Measurements from ENCODE around the gene CTNNA2.

Gene CTNNA2

DNA sequence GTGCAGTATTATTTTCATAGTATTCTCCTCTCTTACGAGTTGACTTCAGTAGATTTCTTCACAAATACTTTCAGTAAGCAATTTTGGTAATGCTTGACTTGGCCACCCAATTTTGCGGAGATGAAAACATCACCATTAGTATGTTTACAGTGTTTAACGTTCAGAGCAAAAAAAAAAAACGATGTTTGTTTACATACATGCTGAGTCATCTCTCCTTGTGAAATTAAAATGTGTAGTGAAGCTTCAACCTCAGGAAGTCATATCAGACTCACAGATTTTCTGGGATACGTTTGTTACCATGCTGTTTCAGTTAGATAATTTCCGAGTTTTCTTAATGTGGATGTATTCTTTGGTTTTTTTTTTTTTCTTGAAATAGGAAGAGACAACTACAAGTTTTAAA is 100.1 kb downstream of the CTNNA2 start:
- no peak for DNase-seq (ENCODE audit: low read depth)

DNA sequence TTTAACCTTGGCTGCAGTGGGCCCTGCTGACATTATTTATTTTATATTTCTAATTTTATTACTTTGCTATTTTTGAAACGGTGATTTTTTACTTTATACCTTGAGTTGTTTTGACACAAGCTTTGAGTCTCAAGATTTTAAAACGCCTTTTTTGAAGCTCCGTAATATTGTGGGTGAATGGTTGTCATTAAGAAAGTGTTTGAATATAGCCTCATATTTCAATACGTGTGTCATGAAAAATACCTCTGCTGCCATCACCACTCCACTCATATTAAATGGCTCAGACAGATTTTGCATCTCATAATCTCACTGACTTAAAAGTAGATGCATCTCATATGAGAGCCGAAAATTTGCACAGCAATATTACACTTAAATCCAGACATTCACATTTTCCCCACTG is 106.6 kb downstream of the CTNNA2 start:
- DNase-seq (ENCODE audit: low read depth), result no peak

DNA sequence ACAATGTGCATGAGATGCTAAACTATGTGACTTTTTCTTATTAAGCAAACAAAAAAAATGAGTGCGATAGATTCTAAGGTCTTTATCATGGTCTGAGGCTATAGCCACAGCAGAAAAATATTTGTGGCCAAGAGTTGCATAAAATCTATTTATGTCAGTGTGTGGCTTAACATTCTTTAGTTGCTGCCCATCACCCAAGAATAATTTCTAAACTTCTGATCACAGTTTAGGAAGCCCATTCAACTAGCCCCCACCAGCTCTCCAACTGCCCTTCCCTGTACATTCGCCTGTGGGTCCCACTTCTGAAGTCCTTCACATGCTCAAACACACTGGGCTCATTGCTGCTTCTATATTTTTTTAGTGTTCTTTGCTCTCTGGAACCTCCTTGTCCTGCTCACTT is 107.1 kb downstream of the CTNNA2 start:
- no peak for DNase-seq (ENCODE audit: low read depth)

DNA sequence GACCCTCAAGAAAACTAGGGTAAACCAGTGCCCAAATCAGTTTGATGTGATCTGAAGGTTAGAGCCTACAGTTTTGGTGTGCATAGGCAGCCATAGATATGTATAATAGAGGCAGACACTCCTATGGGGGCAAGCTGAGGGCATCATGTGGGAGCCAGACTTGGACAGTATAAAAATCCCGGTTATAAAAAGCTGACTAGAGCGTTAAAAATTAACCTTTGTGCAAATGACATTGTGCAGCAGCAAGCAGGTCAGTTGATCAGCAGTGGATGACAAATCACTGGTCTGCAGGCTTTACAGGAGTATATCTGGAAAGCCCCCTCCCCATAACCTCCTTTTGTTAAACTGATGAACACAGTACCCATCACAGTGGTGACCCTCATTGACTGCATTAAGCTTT is 107.8 kb downstream of the CTNNA2 start:
- no peak for DNase-seq (ENCODE audit: low read depth)

DNA sequence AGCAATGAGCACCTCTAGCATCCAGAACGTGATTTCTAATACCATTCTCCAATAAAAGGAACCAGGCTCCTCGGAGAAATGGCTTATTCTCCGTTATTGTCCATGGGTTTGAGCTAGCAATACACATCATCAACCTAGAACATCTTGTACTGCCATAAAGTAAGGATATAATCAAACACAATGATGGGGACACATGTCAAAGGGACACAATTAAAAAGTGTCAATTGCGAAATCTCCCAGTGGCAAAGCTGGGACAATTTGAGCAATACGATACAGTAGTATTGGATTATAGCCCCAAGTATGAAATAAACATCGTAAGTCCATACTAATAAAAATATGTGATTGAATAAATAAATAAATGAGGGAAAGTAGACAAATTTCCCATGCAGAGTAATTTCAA is 108.4 kb downstream of the CTNNA2 start:
- no peak for DNase-seq (ENCODE audit: low read depth)

DNA sequence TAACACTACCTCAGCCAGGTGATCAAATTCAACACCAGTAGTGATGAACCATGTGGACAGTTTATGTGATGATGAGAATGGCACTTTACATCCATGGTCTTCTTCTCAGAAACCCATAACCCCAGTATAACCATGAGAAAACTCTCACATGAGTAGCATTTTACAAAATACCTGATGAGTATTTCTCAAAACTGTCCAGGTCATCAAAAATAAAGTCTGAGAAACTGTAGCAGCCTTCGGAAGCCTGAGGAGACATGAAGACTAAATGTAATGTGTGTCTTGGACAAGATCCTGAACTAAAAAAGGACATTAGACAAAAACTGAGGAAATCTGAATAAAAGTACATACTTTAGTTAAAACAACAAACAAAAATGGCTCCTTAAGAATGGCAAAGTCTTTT is 108.9 kb downstream of the CTNNA2 start:
- no peak for DNase-seq (ENCODE audit: low read depth)

DNA sequence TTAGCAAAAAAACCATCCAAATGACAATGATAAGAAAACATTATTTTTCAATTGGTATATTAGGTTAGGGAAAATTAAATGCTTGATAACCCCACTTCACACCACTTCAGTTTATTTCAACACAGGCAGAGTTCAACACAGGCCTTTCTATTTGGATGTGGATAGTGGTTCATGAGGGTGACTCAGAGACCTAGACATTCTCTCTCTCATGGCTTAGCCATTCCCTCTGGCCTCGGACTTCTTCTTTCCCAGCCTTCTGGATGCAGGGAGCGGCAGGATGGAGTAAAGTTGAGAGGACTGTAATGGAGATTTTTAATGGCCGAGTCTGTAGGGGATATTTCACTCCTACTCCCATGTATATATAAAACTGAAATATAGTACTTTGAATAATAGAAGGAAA is 109.7 kb downstream of the CTNNA2 start:
- DNase-seq (ENCODE audit: low read depth), result no peak

DNA sequence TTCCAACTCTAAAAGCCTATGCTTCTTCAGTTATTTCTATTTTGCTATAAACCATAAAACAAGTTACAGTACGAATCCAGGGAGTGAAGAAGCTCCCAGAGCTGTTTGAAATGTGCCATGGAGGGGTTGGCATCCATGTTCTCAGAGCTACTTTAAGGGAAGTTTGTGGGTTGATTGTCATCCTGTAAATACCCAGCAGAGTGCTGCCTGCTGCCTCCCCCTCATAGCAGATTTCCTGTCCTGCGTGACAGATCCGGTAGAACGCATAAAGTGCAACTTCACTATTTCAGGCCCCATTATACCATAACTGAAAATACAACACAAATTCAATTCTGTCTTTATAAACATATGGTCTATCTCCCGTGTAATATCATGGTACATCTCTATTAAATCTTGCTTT is 114.4 kb downstream of the CTNNA2 start:
- no peak for DNase-seq (ENCODE audit: low read depth)

DNA sequence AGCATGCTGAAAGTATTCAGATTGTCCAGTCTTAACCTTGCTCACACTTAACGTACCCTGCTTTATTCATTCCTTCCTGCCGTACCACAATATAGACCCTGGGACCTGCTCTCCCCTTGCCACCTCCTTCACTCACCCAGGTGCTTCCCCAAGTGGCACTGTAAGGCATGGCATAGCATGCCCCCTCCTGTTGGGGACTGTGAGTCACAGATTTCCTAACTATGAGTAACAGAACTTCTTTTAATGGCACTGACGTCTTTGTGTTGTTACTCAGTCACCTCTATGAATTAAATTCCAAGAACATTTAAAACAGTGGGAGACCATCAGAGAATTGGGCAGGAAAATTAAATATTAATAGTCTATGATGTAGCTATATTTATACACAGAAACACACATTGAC is 117.2 kb downstream of the CTNNA2 start:
- no peak for DNase-seq (ENCODE audit: low read depth)

DNA sequence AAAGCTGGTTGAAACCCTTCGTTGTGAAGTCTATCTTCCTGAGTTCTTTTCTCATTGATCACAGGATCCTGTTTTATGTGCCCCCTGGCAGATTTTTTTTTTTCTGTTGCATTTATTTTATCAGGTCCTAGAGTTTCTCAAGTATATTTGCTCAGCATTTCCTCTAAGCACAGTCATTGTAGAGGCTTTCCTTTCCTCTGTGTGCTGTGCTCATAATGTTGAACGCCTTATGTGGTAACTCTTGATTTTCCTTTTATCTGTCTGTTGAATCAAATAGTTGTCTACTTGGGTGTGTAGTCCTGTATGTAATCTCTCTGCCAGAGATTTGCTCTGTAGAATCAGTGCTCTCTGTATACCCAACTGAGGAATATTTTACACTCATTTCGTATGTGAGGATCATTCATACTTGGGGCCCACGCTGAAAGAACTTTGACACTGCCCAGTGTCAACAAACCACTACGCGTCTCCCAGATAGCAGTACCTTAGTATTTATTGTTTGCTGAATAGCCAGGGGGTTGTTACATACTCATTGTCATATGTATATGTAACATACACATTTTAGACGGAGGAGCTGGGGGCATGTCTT is 118.2 kb downstream of the CTNNA2 start:
- DNase-seq (ENCODE audit: low read depth), result no peak

DNA sequence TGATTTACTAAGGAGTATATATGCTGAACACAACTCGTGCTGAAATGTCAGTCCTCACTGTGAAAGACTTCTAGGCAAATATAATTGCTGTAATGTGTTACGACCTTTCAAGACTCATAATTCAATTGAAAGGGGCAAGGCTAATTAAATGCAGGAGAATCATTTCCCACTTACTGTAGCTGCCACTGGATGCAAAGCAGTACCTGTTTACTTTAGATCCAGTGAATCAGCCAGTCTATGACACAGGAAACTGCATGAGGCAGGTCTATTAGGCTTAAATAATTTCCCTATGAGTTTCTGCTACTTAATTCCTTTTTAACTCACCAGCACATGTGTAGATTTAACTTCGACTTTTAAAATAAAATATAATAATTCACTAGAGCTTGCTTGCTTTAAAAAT is 125.6 kb downstream of the CTNNA2 start:
- DNase-seq (ENCODE audit: low read depth), result no peak

DNA sequence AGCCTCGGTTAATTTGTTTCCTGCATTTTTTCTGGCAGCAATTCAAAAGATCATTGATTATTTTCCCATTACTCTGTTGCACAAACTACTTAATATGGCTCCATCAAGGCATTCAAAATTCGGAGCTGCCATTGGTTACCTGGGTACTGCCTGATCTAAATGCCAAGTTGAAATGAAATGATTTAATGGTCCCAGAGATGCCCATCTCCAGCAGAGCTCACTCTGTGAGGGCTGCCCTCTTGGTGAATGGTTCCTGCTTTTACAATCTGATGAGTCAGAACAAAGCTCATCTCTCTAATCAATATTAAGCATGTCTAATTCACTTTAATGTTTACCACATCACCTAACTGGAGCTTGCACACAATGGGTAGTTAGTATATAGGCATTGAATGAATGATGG is 126.1 kb downstream of the CTNNA2 start:
- DNase-seq (ENCODE audit: low read depth), result no peak

DNA sequence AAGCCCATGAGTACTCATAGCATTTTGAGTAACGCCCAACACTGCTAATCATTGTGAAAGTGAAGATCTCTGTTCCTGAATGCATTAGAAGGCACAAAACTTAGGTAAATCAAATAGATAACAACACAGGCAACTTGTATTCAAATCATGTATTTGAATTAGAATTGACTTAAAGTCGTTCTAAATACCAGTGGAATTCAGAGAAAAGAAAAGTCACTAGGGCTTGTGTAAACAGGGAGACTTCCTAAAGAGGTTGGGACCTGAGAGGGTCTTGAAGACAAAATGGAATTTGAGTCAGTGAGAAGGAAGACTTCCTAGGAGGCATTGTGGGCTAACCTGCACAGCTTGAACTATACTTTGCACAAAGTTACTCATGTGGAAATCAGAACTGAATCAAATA is 127.2 kb downstream of the CTNNA2 start:
- DNase-seq (ENCODE audit: low read depth), result no peak

DNA sequence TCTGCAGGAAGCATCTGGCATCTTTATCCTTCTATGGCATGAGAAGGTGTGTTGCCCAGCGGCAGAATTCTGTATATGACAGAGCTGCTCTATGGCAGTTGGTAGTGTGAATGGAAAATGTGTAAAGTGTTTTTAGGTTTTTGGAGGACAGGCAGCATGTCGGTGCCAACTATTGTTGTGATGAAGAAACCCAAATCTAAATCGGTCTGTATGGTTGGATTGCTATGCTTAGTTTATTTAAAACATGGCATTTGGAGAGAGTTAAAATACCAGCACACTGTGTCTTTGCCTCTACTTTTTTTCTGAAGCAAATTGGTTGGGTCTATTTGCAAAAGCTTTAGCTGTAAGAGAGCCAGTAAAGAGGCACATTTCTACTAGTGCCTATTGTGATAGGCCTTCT is 136.7 kb downstream of the CTNNA2 start:
- DNase-seq (ENCODE audit: low read depth), result no peak

DNA sequence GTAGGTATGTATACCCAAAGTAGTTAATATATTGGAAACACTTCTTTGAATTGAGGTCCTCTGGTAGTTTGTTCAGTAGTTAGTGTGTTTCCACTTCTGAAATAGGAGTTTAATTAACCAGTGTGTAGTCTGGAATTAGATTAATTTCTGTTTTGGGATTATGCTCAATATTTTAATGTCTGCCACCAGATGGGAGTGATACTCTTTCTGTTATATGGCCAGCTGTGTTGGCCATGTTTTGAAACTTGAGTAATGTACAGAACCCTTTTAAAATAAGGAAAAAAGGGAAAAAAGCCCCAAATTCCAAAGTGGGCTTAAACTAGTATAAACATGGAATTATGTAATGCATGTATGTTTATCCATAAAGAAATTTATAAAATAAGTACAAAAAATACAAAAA is 147.7 kb downstream of the CTNNA2 start:
- no peak for DNase-seq (ENCODE audit: low read depth)

DNA sequence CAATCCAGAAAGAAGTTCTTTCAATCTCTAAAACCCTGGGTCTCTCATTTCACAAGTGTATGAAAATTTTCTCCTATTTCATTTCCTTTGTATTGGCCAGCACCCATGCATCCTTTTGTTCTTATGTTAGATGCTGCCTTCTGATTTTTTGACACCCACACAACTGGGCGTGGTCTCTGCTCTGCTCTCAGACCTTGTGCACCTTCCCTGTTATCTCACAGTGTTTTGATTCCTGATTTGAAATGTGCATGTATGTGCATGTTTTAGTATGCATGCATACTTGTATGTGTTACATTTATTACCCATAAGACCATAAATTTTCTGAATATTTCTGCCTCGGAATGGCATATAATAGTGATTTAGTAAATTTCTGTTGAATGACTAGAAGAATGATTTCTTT is 152.2 kb downstream of the CTNNA2 start:
- no peak for DNase-seq (ENCODE audit: low read depth)

DNA sequence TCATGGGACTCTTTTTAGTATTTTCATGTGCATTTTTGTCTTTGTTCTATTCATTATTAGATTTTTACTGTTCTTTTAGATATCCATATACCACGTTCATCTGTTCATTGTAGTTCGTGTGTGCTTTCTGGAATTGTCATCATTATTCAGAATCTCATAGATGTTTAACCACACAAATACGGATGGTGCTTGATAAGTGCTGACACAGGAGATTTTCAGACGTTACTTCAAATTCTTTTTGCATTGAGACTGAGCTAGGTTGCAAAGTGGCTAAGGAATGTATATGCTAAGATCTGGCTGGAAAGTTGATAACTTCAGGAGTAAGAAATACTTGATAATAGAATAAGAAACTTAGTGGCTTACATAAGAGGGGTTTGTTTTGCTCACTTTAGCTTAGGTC is 153.6 kb downstream of the CTNNA2 start:
- no peak for DNase-seq (ENCODE audit: low read depth)

DNA sequence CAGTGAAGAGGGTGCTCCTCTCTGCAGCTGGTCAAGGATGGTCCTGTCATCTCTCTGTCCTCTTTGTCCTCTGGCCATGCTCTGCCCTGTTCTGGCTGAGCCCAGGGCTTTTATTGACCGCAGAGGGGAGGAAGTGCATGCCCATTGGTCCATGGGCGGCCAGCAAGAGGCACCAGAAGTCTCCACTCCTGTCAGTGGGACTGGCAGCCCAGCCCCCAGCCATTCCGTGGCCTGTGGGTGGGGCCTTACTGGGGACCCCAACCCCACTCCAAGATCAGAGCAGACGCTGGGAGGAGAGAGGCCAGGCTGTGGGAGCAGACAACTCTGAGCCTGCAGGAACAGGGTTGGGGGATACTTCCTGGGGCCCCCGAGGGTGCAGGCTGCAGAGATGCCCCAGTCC is 156.9 kb downstream of the CTNNA2 start:
- no peak for DNase-seq (ENCODE audit: low read depth)

DNA sequence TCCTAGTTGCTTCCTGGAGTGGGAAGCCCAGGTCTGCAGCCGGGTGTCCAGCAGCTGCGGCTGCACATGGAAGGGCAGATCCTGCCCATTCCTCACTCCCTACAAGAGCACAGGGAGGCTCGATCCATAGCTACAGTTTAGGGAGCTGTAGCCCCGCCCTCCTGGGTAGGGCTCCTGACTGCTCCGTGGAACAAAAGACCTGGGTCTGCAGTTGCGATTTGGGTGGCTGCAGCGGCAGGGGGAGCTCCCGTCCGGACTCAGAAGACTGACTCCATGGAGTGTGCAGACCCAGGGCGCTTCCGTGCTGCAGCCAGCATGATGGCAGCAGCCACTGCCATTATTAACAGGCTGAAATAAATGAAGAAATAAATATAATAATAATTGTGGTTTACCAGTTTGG is 157.3 kb downstream of the CTNNA2 start:
- DNase-seq (ENCODE audit: low read depth), result no peak

DNA sequence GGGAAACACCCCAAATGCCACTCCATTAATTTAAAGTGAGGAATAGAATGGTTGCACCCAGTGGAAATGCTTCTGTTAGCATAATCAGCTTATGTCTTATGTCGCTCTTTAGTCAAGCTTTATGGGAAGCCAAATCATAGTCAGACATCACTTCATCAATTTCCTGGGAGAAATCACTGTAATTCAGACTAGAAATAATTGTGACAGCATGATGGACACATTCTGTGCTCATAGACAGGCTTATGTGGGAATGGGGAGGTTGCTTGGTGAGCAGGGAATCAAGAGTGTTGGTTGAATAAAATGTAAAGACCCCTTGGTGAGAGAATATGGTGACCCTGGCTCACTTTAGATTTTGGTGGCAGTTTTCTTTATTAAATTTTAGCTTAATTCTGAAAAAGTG is 174.0 kb downstream of the CTNNA2 start:
- DNase-seq (ENCODE audit: low read depth), result no peak

DNA sequence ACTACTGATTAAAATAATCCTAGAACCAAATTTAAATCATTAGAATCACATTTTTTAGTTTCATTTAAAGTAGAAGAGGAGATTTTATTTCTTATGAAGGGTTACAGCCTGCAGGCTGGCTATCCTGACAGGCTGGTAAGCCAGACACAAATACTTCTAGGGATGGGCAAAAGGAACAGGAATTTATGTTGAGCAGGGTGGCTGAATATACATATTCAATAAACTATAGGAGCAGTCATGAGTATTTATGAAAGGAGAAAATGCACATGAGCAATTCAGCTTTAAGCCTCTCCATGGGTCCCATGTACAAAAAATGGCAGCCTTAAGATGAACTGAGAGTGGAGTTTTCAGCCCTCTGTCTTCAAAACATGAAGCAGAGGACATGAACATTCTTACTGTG is 182.4 kb downstream of the CTNNA2 start:
- DNase-seq (ENCODE audit: low read depth), result no peak

DNA sequence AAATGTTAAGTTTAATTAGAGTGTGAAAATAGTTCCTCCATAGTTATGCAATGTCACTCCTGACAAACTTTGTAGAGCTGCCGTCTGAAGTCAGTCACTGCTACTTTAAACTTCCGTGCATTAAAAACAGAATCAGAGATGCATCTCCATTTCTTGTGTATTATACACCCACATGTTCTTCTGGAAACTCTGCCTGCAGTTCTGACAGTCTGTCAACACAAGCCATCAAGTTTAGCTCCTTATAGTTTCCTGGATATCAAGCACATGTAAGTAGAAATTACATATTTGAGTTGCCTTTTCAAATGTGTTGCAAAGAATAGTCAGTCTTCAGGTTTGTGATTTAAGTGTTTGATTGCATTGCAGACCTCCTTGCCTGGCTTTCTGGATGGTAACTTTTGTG is 184.3 kb downstream of the CTNNA2 start:
- no peak for DNase-seq (ENCODE audit: low read depth)

DNA sequence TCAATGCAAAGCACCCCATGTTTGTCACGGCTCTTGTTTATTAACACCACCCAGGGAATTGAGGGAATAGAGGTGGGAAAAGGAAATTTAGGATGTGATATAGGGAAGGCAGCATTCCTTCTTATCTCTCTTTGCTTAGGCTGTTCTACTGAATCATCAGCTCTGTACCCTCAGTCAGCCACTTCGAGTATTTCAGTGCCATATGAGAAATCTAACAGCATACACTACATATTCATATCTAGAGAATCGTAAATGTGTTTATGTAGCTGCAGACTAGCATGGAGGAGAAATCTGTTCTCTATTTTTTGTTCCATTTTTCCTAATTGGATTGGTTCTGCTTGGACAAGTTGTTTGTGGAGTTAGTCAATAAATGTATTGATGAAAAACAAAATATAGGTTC is 187.8 kb downstream of the CTNNA2 start:
- no peak for DNase-seq (ENCODE audit: low read depth)

DNA sequence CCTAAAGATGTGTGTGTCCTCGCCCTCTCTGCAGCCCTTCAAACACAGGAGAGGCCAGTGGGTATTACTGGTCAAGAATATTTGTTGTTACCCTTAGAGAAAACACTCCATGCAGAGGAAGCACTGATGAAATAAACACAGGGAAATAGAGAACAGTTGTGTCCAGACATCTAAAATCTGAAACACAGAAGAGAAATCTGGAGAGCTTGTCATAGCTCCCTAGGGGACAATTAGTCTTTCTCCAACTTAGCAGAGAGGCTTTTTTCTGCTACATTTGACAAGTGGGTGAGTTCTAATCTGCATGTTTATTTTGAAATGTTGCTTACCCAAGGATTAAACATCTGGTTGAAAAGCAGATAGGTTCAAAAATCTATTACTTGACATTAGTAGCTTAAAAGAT is 190.1 kb downstream of the CTNNA2 start:
- no peak for DNase-seq (ENCODE audit: low read depth)

DNA sequence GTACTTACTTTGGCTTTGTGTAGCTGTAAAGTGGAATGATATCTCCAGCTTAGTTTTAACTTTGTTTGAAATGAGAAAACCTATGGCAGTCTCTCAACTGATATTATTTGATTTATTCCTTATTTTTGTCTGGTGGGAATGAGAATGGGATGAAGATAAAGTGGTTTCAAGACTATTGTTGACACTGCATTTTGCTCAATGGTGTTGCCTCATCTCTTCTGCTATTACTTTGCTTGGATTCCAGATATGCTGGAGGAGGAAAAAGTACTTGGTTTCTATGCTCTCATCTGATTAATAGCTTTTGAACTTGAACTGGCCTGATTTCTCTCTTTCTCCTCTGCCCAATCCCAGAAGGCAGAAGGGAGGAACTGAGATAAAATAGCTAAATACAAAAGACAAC is 198.2 kb downstream of the CTNNA2 start:
- DNase-seq (ENCODE audit: low read depth), result no peak

All from stimulated activated CD8-positive, alpha-beta memory T cell treated with anti-CD3 and anti-CD28 coated beads, Interleukin-7, amount 100 ng/mL, for 24 hours (primary cell).